Stimulated activated naive B cell treated with anti-CD40 and anti-IgM and Interleukin-4, amounts not matched to agents 10 μg/mL and 1 μg/mL and 100 μg/mL, for 72 hours (primary cell): ENCODE measurements around the gene CDC45.
A peak's percentile ranks its signal among the peaks of the same experiment; 100 is the strongest.

Experiments used
- ATAC-seq, 2 donors: fragments of 150-1000 bp; cut with Tn5 transposase; replicated peaks; 2 replicates each; pipeline ENCODE4 v1.10.0; 2021; ENCODE audit warnings: moderate library complexity in 1 of 2
- DNase-seq: peaks from one replicate; pipeline ENCODE4 v3.0.0; 2021
- H3K27ac Mint-ChIP-seq: one replicate; pipeline ENCODE4 v1.8.0; 2022; ENCODE audit warnings: mild to moderate bottlenecking, mixed read lengths
- H3K27me3 Mint-ChIP-seq, 2 donors: one replicate each; pipeline ENCODE4 v1.8.0; 2022; ENCODE audit warnings: mixed read lengths in 2 of 2
- H3K36me3 Mint-ChIP-seq, 2 donors: one replicate each; pipeline ENCODE4 v1.8.0; 2022; ENCODE audit warnings: mixed read lengths in 2 of 2, mild to moderate bottlenecking in 1 of 2
- H3K4me1 Mint-ChIP-seq, 2 donors: one replicate each; pipeline ENCODE4 v1.8.0; 2022; ENCODE audit warnings: mixed read lengths in 2 of 2, mild to moderate bottlenecking in 1 of 2
- H3K4me3 Mint-ChIP-seq, 2 donors: one replicate each; pipeline ENCODE4 v1.8.0; 2022; ENCODE audit warnings: mild to moderate bottlenecking in 2 of 2, mixed read lengths in 2 of 2, moderate library complexity in 1 of 2
- H3K9me3 Mint-ChIP-seq, 2 donors: one replicate each; pipeline ENCODE4 v1.8.0; 2022; ENCODE audit warnings: mixed read lengths in 2 of 2, mild to moderate bottlenecking in 1 of 2

Gene CDC45

GRCh38 chr22:19455033-19455432, 24.7 kb upstream of the CDC45 start:
- no peak for ATAC-seq
- Mint-ChIP-seq H3K4me3 (no peak overlapping the region), H3K36me3 (peaks cover 41 to 53% of the 10 kb centered on the region in 2 donors), H3K27ac (peak overlapping the region; percentile 6), H3K4me1 (peaks cover 0 to 2% of the 10 kb centered on the region in 2 donors), H3K9me3 (no peaks in the 10 kb centered on the region), H3K27me3 (no peaks in the 10 kb centered on the region)
- no peak for DNase-seq

GRCh38 chr22:19455585-19456370, 23.9 kb upstream of the CDC45 start:
- Mint-ChIP-seq H3K27me3 (no peaks in the 10 kb centered on the region), H3K4me3 (no peak overlapping the region), H3K36me3 (peaks cover 44 to 57% of the 10 kb centered on the region in 2 donors), H3K27ac (no peak overlapping the region), H3K9me3 (no peaks in the 10 kb centered on the region), H3K4me1 (peaks cover 0 to 2% of the 10 kb centered on the region in 2 donors)
- DNase-seq (no peak), ATAC-seq (no peak)

GRCh38 chr22:19456541-19456940, 23.2 kb upstream of the CDC45 start:
- Mint-ChIP-seq H3K27ac (no peak overlapping the region), H3K27me3 (no peaks in the 10 kb centered on the region), H3K4me3 (no peak overlapping the region), H3K36me3 (peaks cover 49 to 57% of the 10 kb centered on the region in 2 donors), H3K4me1 (peaks cover 0 to 2% of the 10 kb centered on the region in 2 donors), H3K9me3 (no peaks in the 10 kb centered on the region)
- no peak for ATAC-seq
- no peak for DNase-seq

- DNase-seq: no peak
- no peaks in the 10 kb centered on the region for H3K9me3 Mint-ChIP-seq
- H3K4me3 Mint-ChIP-seq: no peak overlapping the region
- peaks cover 48 to 51% of the 10 kb centered on the region in 2 donors for H3K36me3 Mint-ChIP-seq
- H3K27ac Mint-ChIP-seq: no peak overlapping the region
- ATAC-seq: no peak
- no peaks in the 10 kb centered on the region for H3K4me1 Mint-ChIP-seq
- no peaks in the 10 kb centered on the region for H3K27me3 Mint-ChIP-seq
Measured at GRCh38 chr22:19457828-19458428, 21.8 kb upstream of the CDC45 start.

- H3K9me3 Mint-ChIP-seq: no peaks in the 10 kb centered on the region
- no peak for ATAC-seq
- H3K4me3 Mint-ChIP-seq: no peak overlapping the region
- H3K4me1 Mint-ChIP-seq: no peaks in the 10 kb centered on the region
- no peaks in the 10 kb centered on the region for H3K27me3 Mint-ChIP-seq
- peaks cover 43 to 45% of the 10 kb centered on the region in 2 donors for H3K36me3 Mint-ChIP-seq
- H3K27ac Mint-ChIP-seq: no peak overlapping the region
- no peak for DNase-seq
Measured at GRCh38 chr22:19460036-19460435, 19.7 kb upstream of the CDC45 start.

- Mint-ChIP-seq H3K9me3 (no peaks in the 10 kb centered on the region), H3K27ac (no peak overlapping the region), H3K4me1 (no peaks in the 10 kb centered on the region), H3K36me3 (peaks cover 37 to 43% of the 10 kb centered on the region in 2 donors), H3K4me3 (no peak overlapping the region), H3K27me3 (no peaks in the 10 kb centered on the region)
- no peak for ATAC-seq
- DNase-seq: no peak
Measured at GRCh38 chr22:19461506-19461905, 18.2 kb upstream of the CDC45 start.

- DNase-seq (no peak), ATAC-seq (no peak)
- Mint-ChIP-seq H3K27me3 (no peaks in the 10 kb centered on the region), H3K4me3 (no peak overlapping the region), H3K9me3 (no peaks in the 10 kb centered on the region), H3K36me3 (peaks cover 32 to 45% of the 10 kb centered on the region in 2 donors), H3K4me1 (no peaks in the 10 kb centered on the region), H3K27ac (no peak overlapping the region)
Measured at GRCh38 chr22:19463008-19463407, 16.7 kb upstream of the CDC45 start.

GRCh38 chr22:19463491-19464469, 15.9 kb upstream of the CDC45 start:
- H3K27me3 Mint-ChIP-seq: no peaks in the 10 kb centered on the region
- peaks cover 34 to 51% of the 10 kb centered on the region in 2 donors for H3K36me3 Mint-ChIP-seq

GRCh38 chr22:19464546-19464945, 15.2 kb upstream of the CDC45 start:
- Mint-ChIP-seq H3K27ac (no peak overlapping the region), H3K4me1 (no peaks in the 10 kb centered on the region), H3K9me3 (no peaks in the 10 kb centered on the region), H3K27me3 (no peaks in the 10 kb centered on the region), H3K36me3 (peaks cover 40 to 58% of the 10 kb centered on the region in 2 donors), H3K4me3 (no peak overlapping the region)
- DNase-seq (no peak), ATAC-seq (no peak)

More at GRCh38 chr22:19463491-19464469, 15.9 kb upstream of the CDC45 start:
- Mint-ChIP-seq H3K9me3 (no peaks in the 10 kb centered on the region), H3K4me1 (no peaks in the 10 kb centered on the region), H3K27ac (no peak overlapping the region), H3K4me3 (no peak overlapping the region)
- ATAC-seq: no peak
- DNase-seq: no peak

- ATAC-seq (no peak), DNase-seq (no peak)
- Mint-ChIP-seq H3K36me3 (peaks cover 41 to 63% of the 10 kb centered on the region in 2 donors), H3K4me1 (no peaks in the 10 kb centered on the region), H3K9me3 (no peaks in the 10 kb centered on the region), H3K27ac (no peak overlapping the region), H3K27me3 (no peaks in the 10 kb centered on the region), H3K4me3 (no peak overlapping the region)
Measured at GRCh38 chr22:19464975-19465374, 14.7 kb upstream of the CDC45 start.

- H3K36me3 Mint-ChIP-seq: peaks cover 38 to 66% of the 10 kb centered on the region in 2 donors
- no peak for DNase-seq
- no peaks in the 10 kb centered on the region for H3K9me3 Mint-ChIP-seq
- ATAC-seq: no peak
- no peaks in the 10 kb centered on the region for H3K4me1 Mint-ChIP-seq
- H3K27me3 Mint-ChIP-seq: no peaks in the 10 kb centered on the region
- no peak overlapping the region for H3K27ac Mint-ChIP-seq
- no peak overlapping the region for H3K4me3 Mint-ChIP-seq
Measured at GRCh38 chr22:19466126-19466716, 13.5 kb upstream of the CDC45 start.

GRCh38 chr22:19466848-19467752, 12.6 kb upstream of the CDC45 start:
- H3K27ac Mint-ChIP-seq: no peak overlapping the region
- ATAC-seq (no peak), DNase-seq (no peak)
- no peaks in the 10 kb centered on the region for H3K4me1 Mint-ChIP-seq
- H3K27me3 Mint-ChIP-seq: no peaks in the 10 kb centered on the region
- peaks cover 43 to 72% of the 10 kb centered on the region in 2 donors for H3K36me3 Mint-ChIP-seq
- H3K4me3 Mint-ChIP-seq: no peak overlapping the region
- no peaks in the 10 kb centered on the region for H3K9me3 Mint-ChIP-seq

GRCh38 chr22:19467912-19468311, 11.8 kb upstream of the CDC45 start:
- H3K27ac Mint-ChIP-seq: no peak overlapping the region
- no peak overlapping the region for H3K4me3 Mint-ChIP-seq
- H3K27me3 Mint-ChIP-seq: no peaks in the 10 kb centered on the region
- ATAC-seq (no peak), DNase-seq (no peak)
- no peaks in the 10 kb centered on the region for H3K4me1 Mint-ChIP-seq
- no peaks in the 10 kb centered on the region for H3K9me3 Mint-ChIP-seq
- peaks cover 41 to 74% of the 10 kb centered on the region in 2 donors for H3K36me3 Mint-ChIP-seq
